AG09319 (cell line): ENCODE measurements around the gene PDE3A.

Experiments
- DNase-seq: peaks from one replicate; pipeline ENCODE4 v3.0.0-alpha.2; 2010; ENCODE audit warnings: low read depth; ENCODE audit errors: extremely low read depth
- TF ChIP-seq, protein P1 (sequence below): IDR thresholded peaks from 2 replicates; pipeline ENCODE4 v1.5.1; 2011; ENCODE audit warnings: low read depth, mild to moderate bottlenecking, inconsistent platforms, low read length, moderate library complexity

Gene PDE3A

DNA sequence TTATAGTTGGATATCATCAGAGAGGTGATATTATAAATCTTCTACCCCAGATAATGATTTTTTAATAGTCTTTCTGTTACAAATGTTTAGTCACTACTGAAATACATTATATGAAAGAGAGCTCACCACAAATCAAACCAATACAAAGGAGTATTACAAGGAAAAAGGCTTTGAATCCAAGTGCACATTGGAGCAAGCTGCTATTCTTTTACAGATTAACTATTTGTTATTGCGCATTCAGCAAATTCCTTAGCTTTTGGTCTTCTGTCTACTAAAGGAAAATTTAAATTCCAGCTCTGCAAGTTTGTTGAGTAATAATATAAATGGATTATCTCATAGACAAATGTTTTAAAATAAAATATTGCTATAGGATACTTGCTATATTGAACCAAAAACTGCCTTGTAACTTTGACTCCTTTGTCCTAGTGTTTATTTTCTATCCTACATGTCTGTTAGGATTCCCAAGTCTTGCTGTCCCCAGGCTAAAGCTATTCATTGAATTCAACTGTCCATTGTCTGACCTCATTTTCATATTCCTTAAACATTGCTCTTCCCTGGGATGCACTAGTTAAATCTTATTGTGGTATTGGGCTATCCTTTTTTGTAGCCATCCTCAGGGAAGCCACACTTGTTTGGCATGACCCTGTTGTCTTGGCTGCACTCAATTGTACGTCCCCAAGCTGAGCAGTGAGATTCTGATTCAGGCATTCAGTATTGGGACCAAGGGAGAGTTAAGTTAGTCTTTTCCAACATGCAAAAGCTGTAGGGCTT lies 41.5 kb downstream of the PDE3A start:
- TF ChIP-seq, protein P1, sequence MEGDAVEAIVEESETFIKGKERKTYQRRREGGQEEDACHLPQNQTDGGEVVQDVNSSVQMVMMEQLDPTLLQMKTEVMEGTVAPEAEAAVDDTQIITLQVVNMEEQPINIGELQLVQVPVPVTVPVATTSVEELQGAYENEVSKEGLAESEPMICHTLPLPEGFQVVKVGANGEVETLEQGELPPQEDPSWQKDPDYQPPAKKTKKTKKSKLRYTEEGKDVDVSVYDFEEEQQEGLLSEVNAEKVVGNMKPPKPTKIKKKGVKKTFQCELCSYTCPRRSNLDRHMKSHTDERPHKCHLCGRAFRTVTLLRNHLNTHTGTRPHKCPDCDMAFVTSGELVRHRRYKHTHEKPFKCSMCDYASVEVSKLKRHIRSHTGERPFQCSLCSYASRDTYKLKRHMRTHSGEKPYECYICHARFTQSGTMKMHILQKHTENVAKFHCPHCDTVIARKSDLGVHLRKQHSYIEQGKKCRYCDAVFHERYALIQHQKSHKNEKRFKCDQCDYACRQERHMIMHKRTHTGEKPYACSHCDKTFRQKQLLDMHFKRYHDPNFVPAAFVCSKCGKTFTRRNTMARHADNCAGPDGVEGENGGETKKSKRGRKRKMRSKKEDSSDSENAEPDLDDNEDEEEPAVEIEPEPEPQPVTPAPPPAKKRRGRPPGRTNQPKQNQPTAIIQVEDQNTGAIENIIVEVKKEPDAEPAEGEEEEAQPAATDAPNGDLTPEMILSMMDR: no peak
- no peak for DNase-seq

DNA sequence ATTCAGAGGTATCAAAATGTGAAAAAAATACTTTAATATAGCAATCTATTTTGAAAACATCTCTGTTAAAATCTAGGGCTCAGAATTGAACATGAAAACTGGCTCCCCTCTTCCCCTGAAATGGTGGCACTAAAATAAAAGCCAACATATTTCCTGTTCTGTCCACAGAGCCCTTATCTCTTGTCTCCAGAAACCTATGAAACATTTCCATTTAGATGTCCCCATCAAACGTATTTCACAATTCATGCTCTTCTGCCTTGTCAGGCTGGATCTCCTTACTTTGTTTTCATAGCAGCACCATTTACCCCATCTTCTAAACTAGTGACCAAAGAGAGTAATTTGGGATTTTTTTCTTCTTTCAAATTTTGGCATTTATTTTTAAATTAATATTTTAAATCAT lies 42.4 kb downstream of the PDE3A start:
- TF ChIP-seq, protein P1: no peak
- no peak for DNase-seq

DNA sequence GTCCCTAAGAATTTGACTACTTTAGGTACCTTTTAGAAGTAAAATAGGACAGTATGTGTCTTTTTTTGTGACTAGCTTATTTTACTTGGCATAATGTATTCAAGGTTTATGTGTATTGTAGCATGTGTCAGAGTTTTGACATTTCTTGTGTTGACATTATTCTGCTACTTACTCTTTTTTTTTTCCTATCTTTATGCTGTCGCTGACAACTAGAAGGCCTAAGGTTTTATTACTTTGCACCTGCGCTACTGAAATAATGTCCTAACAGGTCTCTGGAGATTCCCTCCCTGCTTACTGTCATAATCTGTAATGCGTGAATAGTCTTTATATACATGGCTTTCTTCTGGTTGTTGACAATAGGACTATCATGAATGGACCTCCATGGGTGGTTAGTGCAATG lies 43.0 kb downstream of the PDE3A start:
- TF ChIP-seq, protein P1: no peak
- no peak for DNase-seq

DNA sequence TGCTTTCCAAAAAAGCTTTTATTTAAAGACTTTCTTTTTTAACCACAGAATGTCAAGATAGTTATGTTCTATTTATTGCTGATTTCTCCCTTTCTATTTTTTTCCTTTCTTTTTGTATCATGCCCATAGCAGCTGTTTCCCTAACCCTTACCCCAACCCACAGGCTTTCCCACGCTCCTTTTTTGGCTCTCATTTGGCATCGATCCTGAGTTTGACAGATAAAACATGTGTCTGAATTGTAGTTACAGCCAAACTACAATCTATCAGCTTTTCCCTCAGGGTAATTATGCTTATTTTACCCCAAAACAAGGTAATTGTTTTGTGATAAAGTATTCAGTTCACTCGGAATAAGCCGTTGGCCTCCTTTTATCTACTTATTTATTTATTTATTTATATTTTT lies 46.7 kb downstream of the PDE3A start:
- TF ChIP-seq, protein P1: no peak
- DNase-seq: no peak

DNA sequence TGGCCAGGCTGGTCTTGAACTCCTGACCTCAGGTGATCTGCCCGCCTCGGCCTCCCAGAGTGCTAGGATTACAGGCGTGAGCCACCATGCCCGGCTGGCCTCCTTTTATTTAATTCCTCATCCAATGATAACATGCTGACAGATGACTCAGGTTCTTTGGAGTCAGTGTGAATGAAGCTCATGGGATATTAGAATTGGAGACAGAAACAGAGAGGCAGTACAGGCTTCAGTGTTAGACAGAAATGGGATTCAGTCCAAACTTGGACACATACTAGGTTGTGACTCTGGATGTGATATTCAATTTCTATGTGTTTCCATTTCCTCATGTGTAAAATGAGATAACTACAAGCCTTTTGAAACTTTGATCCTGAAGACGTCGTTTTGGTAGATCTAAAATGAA lies 47.3 kb downstream of the PDE3A start:
- DNase-seq: no peak
- TF ChIP-seq, protein P1: no peak

DNA sequence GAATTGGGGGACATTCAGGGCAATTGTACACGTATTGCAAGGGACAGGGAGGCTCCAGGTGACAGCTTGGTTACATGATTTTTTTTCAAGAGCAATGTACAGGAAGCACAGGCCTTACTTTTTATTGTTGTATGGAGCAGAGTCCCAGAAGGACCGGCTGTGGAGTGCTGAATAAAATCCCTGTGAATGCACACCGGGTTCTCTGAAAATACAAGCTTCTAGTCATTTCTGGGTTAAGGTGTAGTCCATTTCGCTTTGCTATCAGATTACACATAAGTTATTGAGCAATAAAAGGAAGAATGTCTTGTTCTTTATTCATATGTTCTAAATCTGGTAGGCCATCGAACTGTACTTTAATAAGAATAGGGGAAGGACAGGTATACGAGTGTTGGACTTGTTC lies 52.2 kb downstream of the PDE3A start:
- DNase-seq: no peak
- TF ChIP-seq, protein P1: no peak

DNA sequence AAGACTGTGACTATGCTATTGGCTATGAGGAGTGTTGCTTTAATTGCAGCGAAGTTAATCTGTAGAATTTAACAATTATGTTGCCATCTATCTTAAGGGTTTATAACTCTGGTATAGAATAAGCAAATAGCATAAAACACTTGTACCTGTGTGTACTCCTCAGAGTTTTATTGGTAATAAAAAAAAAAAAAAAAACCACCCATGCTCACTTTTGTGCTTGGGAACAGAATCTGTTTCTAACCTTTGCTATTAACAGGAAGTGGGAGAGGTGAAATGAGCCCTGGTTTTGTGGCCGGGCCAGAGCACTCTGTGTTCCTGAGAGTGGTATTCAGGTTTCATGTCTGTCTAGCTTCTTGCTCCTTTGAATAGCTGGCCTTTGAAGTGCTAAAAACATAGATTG lies 53.1 kb downstream of the PDE3A start:
- DNase-seq: no peak
- TF ChIP-seq, protein P1: no peak
